HG03342 (cell line): ENCODE results near the gene CTNS.

Experiments
- ATAC-seq: cut with Tn5 transposase; IDR thresholded peaks from one replicate; pipeline ENCODE4 v1.9.1; 2021; ENCODE audit warnings: mild to moderate bottlenecking, moderate library complexity; ENCODE audit not compliant: unreplicated experiment

CTNS gene

GRCh38 chr17:3636154-3636907 lies at the start of gene CTNS, which contains the start of gene SHPK:
TSS of gene CTNS (plus strand) at chr17:3636760. CDS start at chr17:3640207, 3,447 bp downstream.
TSS of gene SHPK (minus strand) at chr17:3636250. CDS start at chr17:3636219, 31 bp downstream.
- peak; percentile 92 for ATAC-seq

DNA sequence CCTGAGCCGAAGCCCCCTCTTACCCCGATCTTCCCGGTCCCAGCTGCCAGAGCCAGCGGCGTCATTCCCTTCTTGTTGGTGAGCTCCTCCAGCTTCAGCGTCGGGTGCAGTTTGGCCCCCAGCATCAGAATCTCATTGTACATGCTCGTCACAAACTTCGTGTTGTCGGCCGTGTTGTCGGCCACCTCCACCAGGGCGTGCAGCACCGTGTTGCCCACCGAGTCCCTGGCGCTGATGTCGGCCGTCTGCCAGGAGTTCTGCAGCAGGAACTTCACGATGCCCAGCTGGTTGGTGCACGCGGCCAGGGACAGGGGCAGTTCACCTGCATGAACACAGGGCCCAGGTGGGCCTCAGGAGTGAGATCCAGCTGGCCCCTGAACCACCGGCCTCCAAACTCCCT lies 46.8 kb upstream of the CTNS start:
- ATAC-seq: no peak

GRCh38 chr17:3590231-3590630 lies 46.3 kb upstream of the CTNS start:
- ATAC-seq: no peak

DNA sequence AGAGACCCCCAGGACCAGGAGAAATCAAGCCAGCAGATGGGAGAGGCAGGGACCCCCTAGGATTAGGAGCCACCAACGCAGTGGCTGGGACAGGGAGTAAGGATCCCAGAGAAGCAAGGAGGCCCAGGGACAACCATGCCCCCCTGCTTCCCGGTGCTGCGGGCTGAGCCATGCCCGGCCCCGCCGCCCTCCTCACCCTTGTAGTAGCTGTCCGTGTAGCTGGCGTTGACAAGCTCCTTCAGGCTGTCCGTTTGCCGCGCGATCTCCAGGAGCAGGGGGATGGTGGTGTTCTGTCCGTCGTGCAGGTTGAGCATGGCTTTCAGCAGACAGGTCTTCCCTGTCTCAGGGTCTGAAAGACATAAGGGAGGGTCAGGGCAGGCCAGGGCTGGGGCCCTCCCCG lies 45.8 kb upstream of the CTNS start:
- no peak for ATAC-seq

- no peak for ATAC-seq
Measured at GRCh38 chr17:3592216-3592860, 44.2 kb upstream of the CTNS start.

GRCh38 chr17:3593384-3593783 lies 43.2 kb upstream of the CTNS start:
- no peak for ATAC-seq

DNA sequence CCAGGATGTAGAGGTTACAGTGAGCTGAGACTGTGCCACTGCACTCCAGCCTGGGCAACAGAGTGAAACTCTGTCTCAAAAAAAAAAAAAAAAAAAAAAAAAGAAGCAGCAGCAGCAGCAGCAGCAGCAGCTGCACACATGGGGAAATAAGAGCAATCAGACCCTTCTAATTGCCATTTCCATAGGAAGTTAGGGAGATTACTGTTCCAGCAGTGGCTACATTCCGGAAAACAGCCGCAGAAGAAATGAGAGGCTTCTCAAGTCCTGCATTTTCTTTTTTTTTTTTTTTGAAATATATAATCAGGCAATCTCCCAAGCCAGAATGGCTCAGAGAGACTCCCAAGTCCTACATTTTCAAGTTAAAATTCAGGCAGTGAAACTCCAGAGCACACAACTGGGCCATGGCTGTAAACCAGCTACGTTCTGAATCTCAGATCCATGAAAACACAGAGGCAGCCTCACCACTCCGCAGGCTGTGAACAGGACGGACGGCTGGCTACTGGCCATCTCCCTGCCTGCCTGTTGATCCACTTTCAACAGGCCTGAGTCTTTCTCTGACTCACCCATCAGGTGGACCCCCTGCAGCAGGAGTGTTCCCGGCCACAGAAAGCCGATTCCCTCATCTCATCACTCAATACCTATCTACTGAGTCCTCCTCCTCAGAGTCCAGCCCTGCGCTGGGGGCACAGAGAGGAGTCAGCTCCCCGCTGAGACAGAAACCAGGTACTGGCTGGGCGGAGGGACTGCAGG lies 42.3 kb upstream of the CTNS start:
- ATAC-seq: no peak

- no peak for ATAC-seq
Measured at GRCh38 chr17:3594976-3595375, 41.6 kb upstream of the CTNS start.

- ATAC-seq: no peak
Measured at GRCh38 chr17:3596804-3597464, 39.6 kb upstream of the CTNS start.

DNA sequence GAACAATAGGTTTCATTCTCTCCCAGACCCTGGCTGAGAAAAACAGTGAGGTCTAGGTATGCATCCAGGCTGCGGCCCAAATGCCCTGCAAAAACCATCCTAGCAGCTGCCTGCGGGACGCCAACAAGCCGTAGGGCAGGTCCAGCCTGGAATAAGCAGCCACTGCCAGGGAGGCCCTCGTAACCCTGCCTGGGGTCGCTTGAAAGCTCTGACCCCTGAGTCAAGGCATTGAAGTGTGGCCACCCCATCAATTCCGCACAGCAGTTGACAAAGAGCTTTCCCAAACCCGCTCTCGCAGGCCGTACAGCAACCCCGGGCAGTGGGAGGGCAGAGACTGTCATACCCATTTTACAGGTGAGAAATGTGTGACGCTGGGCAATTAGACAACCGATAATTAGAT lies 38.5 kb upstream of the CTNS start:
- ATAC-seq: no peak

DNA sequence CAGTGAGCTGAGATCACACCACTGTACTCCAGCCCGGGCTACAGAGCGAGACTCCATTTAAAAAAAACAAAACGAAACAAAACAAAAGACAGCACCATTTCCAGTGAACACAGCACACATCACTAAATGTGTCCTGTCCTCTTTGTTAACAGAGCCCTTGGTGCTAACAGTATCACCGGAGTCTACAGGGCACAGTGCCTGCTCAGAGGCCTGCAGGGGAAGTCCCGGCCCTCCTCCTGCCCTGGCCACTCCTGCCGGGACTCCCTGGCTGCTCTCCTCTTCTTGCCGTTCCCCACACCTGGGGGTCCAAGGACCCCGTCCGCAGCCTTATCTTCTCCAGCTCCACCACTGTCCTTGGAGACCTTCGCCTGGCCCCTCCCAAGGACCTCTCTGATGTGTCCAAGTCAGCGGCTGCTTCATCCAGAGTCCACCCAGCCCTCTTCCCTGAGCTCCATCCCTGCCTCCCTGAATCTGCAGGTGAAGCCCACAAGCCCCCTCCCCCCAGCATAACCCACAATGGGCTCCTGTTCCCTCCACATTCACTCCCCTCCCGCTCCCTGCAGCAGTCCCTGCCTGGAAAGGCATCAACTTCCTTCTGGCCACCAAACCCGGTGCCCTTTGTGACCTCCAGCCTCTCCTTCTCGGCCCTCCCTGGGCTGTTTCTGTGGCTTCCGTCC lies 35.9 kb upstream of the CTNS start:
- ATAC-seq: no peak

DNA sequence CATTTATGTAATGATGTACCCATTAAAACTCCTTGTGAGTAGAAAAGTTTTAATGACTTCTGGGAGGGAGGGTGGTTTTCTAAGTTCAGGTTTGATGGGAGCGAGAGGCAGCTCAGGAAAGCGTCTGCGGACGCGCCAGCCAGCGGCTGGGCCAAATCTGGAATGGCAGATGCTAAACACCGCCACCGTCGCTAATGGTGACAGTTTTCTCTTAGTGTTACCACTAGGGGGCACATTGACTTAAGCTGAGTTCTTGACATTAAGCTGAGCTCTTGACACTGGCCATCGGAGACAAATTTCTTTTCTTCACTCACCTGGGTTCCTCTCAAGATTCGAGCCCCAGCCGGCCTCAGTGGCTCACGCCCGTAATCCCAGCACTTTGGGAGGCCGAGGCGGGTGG lies 34.1 kb upstream of the CTNS start:
- ATAC-seq: no peak

GRCh38 chr17:3603119-3603869 lies 33.3 kb upstream of the CTNS start:
- ATAC-seq: no peak

GRCh38 chr17:3603870-3604259 lies 32.7 kb upstream of the CTNS start:
- ATAC-seq: no peak

DNA sequence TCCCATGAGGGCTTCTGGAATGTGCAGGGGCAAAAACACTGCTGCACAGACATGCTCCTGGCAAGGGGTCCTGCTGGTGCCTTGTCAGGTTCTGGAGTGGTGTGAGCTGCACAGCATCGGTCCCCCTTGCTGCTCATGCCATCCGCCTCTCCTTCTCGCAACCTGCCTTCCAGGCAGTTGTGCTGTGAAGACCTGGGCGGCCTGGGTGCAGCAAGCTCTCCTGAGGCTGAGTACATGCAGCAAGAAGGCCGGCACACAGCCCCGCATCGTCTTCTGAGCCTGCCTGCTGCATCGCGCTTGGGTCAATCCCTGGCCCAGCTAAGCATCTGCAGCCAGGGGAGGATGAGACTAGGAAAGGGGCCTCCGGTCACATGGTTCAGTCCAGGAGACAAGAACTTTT lies 26.9 kb upstream of the CTNS start:
- ATAC-seq: no peak

GRCh38 chr17:3610523-3610922 lies 26.0 kb upstream of the CTNS start:
- no peak for ATAC-seq

GRCh38 chr17:3613124-3613523 lies 23.4 kb upstream of the CTNS start:
- ATAC-seq: no peak

- no peak for ATAC-seq
Measured at GRCh38 chr17:3615160-3615870, 21.2 kb upstream of the CTNS start.

- no peak for ATAC-seq
Measured at GRCh38 chr17:3621146-3621720, 15.3 kb upstream of the CTNS start.
